HEK293T (cell line): Measurements from ENCODE around the gene UFM1.

Experiments
- BHLHE40 ChIP-seq: fragments of 450-650 bp; IDR thresholded peaks from 2 replicates; pipeline ENCODE4 v1.6.1; 2016; ENCODE audit warnings: mild to moderate bottlenecking, moderate library complexity, borderline replicate concordance
- SP1 ChIP-seq: fragments of 450-650 bp; IDR thresholded peaks from 2 replicates; pipeline ENCODE4 v1.6.1; 2017

DNA sequence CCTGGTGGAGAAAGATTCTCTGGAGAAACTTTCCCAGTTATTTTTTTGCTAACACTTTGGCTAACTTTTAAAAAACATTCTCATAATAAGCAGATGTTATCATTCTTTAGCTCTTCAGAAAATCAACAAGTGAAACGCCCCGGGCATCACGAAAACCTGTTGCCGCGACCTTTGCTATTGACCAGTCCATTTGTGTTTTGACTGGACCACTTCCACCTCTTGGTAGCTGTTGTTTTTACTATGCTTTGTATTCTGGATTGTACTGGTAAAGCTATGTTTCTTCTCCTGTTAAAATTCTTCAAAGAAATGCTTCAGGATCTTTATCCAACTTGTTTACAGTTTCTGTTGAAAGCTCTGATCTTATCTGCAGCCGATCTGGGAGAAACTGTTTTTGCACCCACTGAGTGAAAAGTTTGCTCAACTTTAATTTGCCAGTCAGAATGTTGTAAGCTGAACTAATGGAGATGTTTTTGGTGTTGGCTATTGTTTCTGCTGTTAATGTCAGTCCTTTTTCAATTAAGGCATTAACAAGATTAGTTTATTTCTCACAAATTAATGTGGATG is 23.3 kb downstream of the UFM1 start:
- TF ChIP-seq BHLHE40 (no peak), SP1 (no peak)
